Measurements from ENCODE around the gene SLC35A5. TPM values are rescaled to one million over a fixed set of nuclear protein-coding genes. Genes with fewer than 3 reads are reported as not detected.

Gene SLC35A5
- total and polyA plus RNA-seq, 2 of the 4 experiments (the other 2 are of a cell fraction) = 19.5 to 25.6 TPM

- Histone ChIP-seq H2BK5ac (ENCODE audit: low read depth, low read length, poor library complexity, severe bottlenecking) (no peak overlapping the region), H4K91ac (ENCODE audit: insufficient read depth, low read depth, low read length) (no peak overlapping the region), H3K9me1 (ENCODE audit: insufficient read depth, low read length) (peaks cover 5% of the 10 kb centered on the region), H3K14ac (replicated peaks; ENCODE audit: low read depth, low read length) (no peak overlapping the region), H4K20me1 (ENCODE audit: insufficient read depth, low read length) (peaks cover 9% of the 10 kb centered on the region; the same call in 1 of the 2 replicates), H3K4me1 (ENCODE audit: control insufficient read depth, insufficient read depth, low read length) (peaks cover 8% of the 10 kb centered on the region; the same call in 1 of the 2 replicates), H3K79me1 (ENCODE audit: low read depth in 1 of 2, low read length in 2 of 2) (peaks cover 16 to 25% of the 10 kb centered on the region in 2 experiments; a peak in 3 of 4 replicates), H3K27ac (ENCODE audit: insufficient read depth, low read length) (no peak overlapping the region), H2AK9ac (replicated peaks; ENCODE audit: low read depth, low read length, poor library complexity) (no peak overlapping the region), H3K23ac (ENCODE audit: low read depth, low read length) (no peak overlapping the region), H3K9me3 (ENCODE audit: control insufficient read depth, insufficient read depth, low read length) (no peaks in the 10 kb centered on the region), H3K56ac (ENCODE audit: extremely low read depth, insufficient read depth, low read length) (no peak overlapping the region), H3K4me2 (ENCODE audit: low read depth, low read length) (peak overlapping the region; percentile 62), H3K4ac (ENCODE audit: low read depth, low read length) (no peak overlapping the region), H3K36me3 (ENCODE audit: control insufficient read depth, insufficient read depth, low read length) (peaks cover 3% of the 10 kb centered on the region; the same call in 1 of the 2 replicates), H4K5ac (ENCODE audit: low read depth, low read length) (no peak overlapping the region), H2BK15ac (ENCODE audit: low read depth, low read length) (no peak overlapping the region), H3K18ac (ENCODE audit: low read depth, low read length) (no peak overlapping the region), H2BK120ac (ENCODE audit: low read depth, low read length) (no peak overlapping the region), H3K27me3 (ENCODE audit: control insufficient read depth, insufficient read depth, low read length) (no peaks in the 10 kb centered on the region), H2BK20ac (ENCODE audit: low read depth, low read length) (no peak overlapping the region), H3K4me3 (ENCODE audit: insufficient read depth, low read depth, low read length) (no peak overlapping the region), H4K8ac (ENCODE audit: low read depth in 2 of 2, low read length in 2 of 2) (no peak overlapping the region), H2AFZ (replicated peaks; ENCODE audit: low read length, poor library complexity) (no peak overlapping the region), H3K9ac (ENCODE audit: low read depth, low read length) (no peak overlapping the region), H2AK5ac (ENCODE audit: low read depth, low read length) (no peak overlapping the region)
- WGBS, 2 experiments (ENCODE audit: extremely low coverage in 2 of 2, insufficient read length in 1 of 2) = no CpG with 5 or more reads among the region's 1 CpG
- TF ChIP-seq, protein P1, sequence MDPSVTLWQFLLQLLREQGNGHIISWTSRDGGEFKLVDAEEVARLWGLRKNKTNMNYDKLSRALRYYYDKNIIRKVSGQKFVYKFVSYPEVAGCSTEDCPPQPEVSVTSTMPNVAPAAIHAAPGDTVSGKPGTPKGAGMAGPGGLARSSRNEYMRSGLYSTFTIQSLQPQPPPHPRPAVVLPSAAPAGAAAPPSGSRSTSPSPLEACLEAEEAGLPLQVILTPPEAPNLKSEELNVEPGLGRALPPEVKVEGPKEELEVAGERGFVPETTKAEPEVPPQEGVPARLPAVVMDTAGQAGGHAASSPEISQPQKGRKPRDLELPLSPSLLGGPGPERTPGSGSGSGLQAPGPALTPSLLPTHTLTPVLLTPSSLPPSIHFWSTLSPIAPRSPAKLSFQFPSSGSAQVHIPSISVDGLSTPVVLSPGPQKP (IDR thresholded peaks at IDR 0.05; ENCODE audit: borderline replicate concordance, low read depth, low read length) = no peak
- TF ChIP-seq CHD1 (IDR thresholded peaks at IDR 0.05; ENCODE audit: low read depth, low read length) (no peak), CTCF (conservative IDR thresholded peaks at IDR 0.05; ENCODE audit: low read depth, low read length) (no peak), USF2 (IDR thresholded peaks at IDR 0.05; ENCODE audit: low read depth, low read length) (no peak), MXI1 (IDR thresholded peaks at IDR 0.05; ENCODE audit: borderline replicate concordance, low read depth, low read length) (no peak), POLR2A (IDR thresholded peaks at IDR 0.05; ENCODE audit: low read depth, low read length) (no peak), RFX5 (IDR thresholded peaks at IDR 0.05; ENCODE audit: low read depth, low read length) (no peak), MAZ (IDR thresholded peaks at IDR 0.05; ENCODE audit: borderline replicate concordance, low read depth, low read length) (no peak), MAFK (IDR thresholded peaks at IDR 0.05; ENCODE audit: low read depth, low read length) (no peak), BHLHE40 (IDR thresholded peaks at IDR 0.05; ENCODE audit: low read depth, low read length) (no peak)
- in situ Hi-C loops (cut with MboI; ENCODE audit: low sequenced_read_pairs) (no loop called here), dilution Hi-C loops (cut with HindIII; ENCODE audit: low sequenced_read_pairs, unreplicated experiment) (no loop called here), intact Hi-C loops (cut with micrococcal nuclease) (no loop called here)
- ATAC-seq (ENCODE audit: low read depth) (peak; percentile 72), DNase-seq (peak; percentile 12)
- BruUV-seq (replicated peaks) = no TSS peak
- CTCF ChIA-PET = no interaction called here
- POLR2A ChIA-PET (ENCODE audit: unreplicated experiment) = no interaction called here
Measured at GRCh38 chr3:112555535-112556170, 6.2 kb upstream of the SLC35A5 start.

All from IMR-90 (cell line).